ENCODE data around the gene FAM237A.

Gene FAM237A

GRCh38 chr2:206642075-206643025 is at the start of gene FAM237A:
FAM237A (plus strand) TSS chr2:206642487; CDS start chr2:206644237, 1,750 bp downstream.
- no peaks in the 10 kb centered on the region for H3K36me3 ChIP-seq (ENCODE audit: control insufficient read depth, insufficient read depth, low read length)
- H3K27me3 ChIP-seq (ENCODE audit: control insufficient read depth, insufficient read depth, low read length) = peaks cover 20% of the 10 kb centered on the region
- H3K9me3 ChIP-seq (ENCODE audit: control insufficient read depth, low read length) = no peaks in the 10 kb centered on the region
- no peaks in the 10 kb centered on the region for H3K4me1 ChIP-seq (ENCODE audit: control insufficient read depth, insufficient read depth, low read length)
- no peak within 1 kb of the TSS for H3K9ac ChIP-seq (ENCODE audit: low read length)
- H3K4me3 ChIP-seq (ENCODE audit: low read length) = no peak within 1 kb of the TSS

DNA sequence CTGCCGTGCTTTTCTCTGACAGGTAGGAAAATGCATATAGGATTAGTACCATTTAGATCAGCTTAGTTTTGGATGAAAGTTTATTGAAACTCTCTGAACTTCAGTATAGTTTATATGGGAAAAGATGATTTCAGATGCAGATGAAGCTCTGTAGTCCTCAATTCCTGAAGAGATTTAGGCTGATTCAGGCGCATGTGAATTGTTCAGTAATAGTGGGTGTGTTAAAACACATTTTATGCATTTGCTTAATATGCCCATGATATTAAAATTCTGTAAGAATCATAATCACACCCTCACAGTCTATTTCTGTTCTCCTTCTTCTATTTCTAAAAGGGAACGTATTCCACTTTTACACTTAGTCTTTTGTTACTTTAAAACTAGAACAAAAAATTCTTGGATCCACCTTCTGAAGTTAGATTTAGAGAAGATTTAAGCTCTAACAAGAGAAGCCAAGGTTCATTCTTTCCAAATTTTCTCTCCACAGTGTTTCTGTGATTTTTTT is 44.5 kb upstream of the FAM237A start:
- Histone ChIP-seq H3K4me3 (ENCODE audit: low read length) (no peak overlapping the region), H3K36me3 (ENCODE audit: control insufficient read depth, insufficient read depth, low read length) (no peaks in the 10 kb centered on the region)

GRCh38 chr2:206603243-206603642 is 39.0 kb upstream of the FAM237A start:
- Histone ChIP-seq H3K27me3 (ENCODE audit: control insufficient read depth, insufficient read depth, low read length) (no peaks in the 10 kb centered on the region), H3K4me1 (ENCODE audit: control insufficient read depth, insufficient read depth, low read length) (no peaks in the 10 kb centered on the region)

More for the DNA sequence above, 44.5 kb upstream of the FAM237A start:
- no peaks in the 10 kb centered on the region for H3K9me3 ChIP-seq (ENCODE audit: control insufficient read depth, low read length)
- no peaks in the 10 kb centered on the region for H3K4me1 ChIP-seq (ENCODE audit: control insufficient read depth, insufficient read depth, low read length)
- H3K27me3 ChIP-seq (ENCODE audit: control insufficient read depth, insufficient read depth, low read length) = no peaks in the 10 kb centered on the region
- H3K9ac ChIP-seq (ENCODE audit: low read length) = no peak overlapping the region

DNA sequence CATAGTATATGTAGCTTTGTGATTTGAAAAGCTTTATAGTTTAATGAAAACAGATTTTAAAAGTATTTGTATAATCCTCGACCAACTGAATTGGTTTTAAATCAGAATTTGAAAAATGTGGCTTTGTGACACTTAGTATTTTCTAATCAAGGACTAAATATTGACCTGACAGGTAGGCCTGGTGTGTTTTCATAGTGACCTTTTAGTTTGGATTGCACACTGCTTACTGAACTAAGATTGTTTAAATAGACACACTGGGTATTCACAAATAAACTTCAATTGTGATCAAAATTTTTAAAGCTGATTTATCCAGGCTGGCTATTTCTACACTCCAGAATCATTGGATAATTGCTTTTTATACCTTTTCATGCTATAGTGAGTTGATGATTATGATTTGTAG is 31.8 kb upstream of the FAM237A start:
- H3K36me3 ChIP-seq (ENCODE audit: control insufficient read depth, insufficient read depth, low read length) = no peaks in the 10 kb centered on the region
- H3K9me3 ChIP-seq (ENCODE audit: control insufficient read depth, low read length) = no peaks in the 10 kb centered on the region
- H3K4me1 ChIP-seq (ENCODE audit: control insufficient read depth, insufficient read depth, low read length) = no peaks in the 10 kb centered on the region
- H3K9ac ChIP-seq (ENCODE audit: low read length) = no peak overlapping the region
- no peak overlapping the region for H3K4me3 ChIP-seq (ENCODE audit: low read length)
- no peaks in the 10 kb centered on the region for H3K27me3 ChIP-seq (ENCODE audit: control insufficient read depth, insufficient read depth, low read length)

More at GRCh38 chr2:206603243-206603642, 39.0 kb upstream of the FAM237A start:
- Histone ChIP-seq H3K36me3 (ENCODE audit: control insufficient read depth, insufficient read depth, low read length) (no peaks in the 10 kb centered on the region), H3K9ac (ENCODE audit: low read length) (no peak overlapping the region), H3K4me3 (ENCODE audit: low read length) (no peak overlapping the region), H3K9me3 (ENCODE audit: control insufficient read depth, low read length) (no peaks in the 10 kb centered on the region)

- Histone ChIP-seq H3K4me1 (ENCODE audit: control insufficient read depth, insufficient read depth, low read length) (no peaks in the 10 kb centered on the region), H3K9me3 (ENCODE audit: control insufficient read depth, low read length) (no peaks in the 10 kb centered on the region), H3K9ac (ENCODE audit: low read length) (no peak overlapping the region), H3K36me3 (ENCODE audit: control insufficient read depth, insufficient read depth, low read length) (no peaks in the 10 kb centered on the region), H3K27me3 (ENCODE audit: control insufficient read depth, insufficient read depth, low read length) (no peaks in the 10 kb centered on the region), H3K4me3 (ENCODE audit: low read length) (no peak overlapping the region)
Observed at GRCh38 chr2:206611191-206611590, 31.1 kb upstream of the FAM237A start.

DNA sequence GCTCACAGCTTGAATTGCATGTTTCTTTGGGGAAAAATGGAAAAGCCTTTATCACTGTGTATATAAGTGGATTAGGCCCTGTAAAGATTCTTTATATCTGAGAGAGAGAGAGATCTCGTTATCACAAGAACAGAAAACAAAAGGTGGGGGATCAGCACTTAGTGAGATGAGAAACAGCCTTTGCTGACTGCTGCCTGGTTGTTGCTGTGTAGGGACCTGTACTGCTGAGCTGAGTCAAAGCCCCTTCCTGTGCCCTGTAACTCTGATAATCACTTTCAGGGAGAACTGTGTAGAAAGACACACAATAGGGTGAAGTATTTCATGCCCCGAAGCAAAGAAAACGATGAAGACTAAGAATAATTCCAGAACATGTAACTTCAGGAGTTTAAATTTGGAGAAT is 30.6 kb upstream of the FAM237A start:
- no peaks in the 10 kb centered on the region for H3K9me3 ChIP-seq (ENCODE audit: control insufficient read depth, low read length)
- H3K4me1 ChIP-seq (ENCODE audit: control insufficient read depth, insufficient read depth, low read length) = no peaks in the 10 kb centered on the region
- H3K9ac ChIP-seq (ENCODE audit: low read length) = no peak overlapping the region
- no peaks in the 10 kb centered on the region for H3K36me3 ChIP-seq (ENCODE audit: control insufficient read depth, insufficient read depth, low read length)
- no peak overlapping the region for H3K4me3 ChIP-seq (ENCODE audit: low read length)
- H3K27me3 ChIP-seq (ENCODE audit: control insufficient read depth, insufficient read depth, low read length) = no peaks in the 10 kb centered on the region

DNA sequence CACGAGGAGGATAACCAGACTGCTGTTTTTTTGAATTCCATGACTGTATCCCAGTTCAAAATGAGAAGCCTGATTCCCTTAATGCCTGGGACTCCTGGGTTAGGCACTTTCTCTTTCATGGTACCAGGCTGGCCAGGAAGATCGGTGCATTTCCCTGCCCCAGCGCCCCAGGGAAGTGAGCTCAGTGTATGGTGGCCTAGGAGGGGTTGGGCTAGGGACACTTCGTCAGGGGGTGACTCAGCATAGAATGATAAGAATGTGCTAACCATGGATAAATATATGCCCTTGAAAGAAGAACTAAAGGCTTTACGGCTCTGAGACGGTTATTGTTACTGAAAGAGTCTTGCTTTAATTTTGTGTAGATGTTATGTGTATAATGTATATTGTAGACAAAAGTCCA is 27.5 kb upstream of the FAM237A start:
- no peaks in the 10 kb centered on the region for H3K4me1 ChIP-seq (ENCODE audit: control insufficient read depth, insufficient read depth, low read length)
- H3K9ac ChIP-seq (ENCODE audit: low read length) = no peak overlapping the region
- H3K27me3 ChIP-seq (ENCODE audit: control insufficient read depth, insufficient read depth, low read length) = no peaks in the 10 kb centered on the region
- no peak overlapping the region for H3K4me3 ChIP-seq (ENCODE audit: low read length)
- H3K36me3 ChIP-seq (ENCODE audit: control insufficient read depth, insufficient read depth, low read length) = no peaks in the 10 kb centered on the region
- H3K9me3 ChIP-seq (ENCODE audit: control insufficient read depth, low read length) = no peaks in the 10 kb centered on the region

DNA sequence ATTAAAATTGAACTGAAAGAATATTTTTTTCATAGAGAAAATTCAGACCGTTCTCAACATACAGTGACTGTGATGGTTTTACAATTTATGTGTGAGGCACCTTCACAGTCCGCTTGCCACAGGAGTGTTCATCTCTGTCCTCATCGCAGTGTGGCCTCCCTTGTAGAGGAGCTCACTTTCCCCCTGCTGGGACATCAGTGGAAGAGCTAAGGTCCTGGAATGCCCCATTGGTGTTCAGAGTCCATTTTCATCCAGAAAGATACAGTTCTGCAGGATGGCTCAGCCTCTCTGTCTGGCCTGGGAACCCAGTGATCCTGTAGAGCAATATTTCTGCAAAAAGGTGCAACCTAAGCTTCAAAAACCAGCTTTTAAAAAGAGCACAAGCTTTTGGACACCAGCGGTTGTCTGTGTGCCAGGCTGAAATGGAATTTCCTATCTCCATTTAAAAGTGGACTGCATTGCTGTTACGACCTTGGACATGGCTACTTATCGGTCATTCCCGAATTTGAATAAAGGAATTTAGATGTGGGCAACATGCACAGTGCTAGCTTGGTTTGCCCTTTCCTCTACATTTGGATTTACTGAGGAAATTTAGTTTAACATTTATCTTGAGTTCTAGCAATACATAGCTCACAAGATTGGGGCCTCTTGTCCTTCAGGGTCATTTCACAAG is 26.7 kb upstream of the FAM237A start:
- Histone ChIP-seq H3K36me3 (ENCODE audit: control insufficient read depth, insufficient read depth, low read length) (no peaks in the 10 kb centered on the region), H3K9ac (ENCODE audit: low read length) (no peak overlapping the region), H3K4me1 (ENCODE audit: control insufficient read depth, insufficient read depth, low read length) (no peaks in the 10 kb centered on the region), H3K4me3 (ENCODE audit: low read length) (no peak overlapping the region), H3K27me3 (ENCODE audit: control insufficient read depth, insufficient read depth, low read length) (no peaks in the 10 kb centered on the region), H3K9me3 (ENCODE audit: control insufficient read depth, low read length) (no peaks in the 10 kb centered on the region)

DNA sequence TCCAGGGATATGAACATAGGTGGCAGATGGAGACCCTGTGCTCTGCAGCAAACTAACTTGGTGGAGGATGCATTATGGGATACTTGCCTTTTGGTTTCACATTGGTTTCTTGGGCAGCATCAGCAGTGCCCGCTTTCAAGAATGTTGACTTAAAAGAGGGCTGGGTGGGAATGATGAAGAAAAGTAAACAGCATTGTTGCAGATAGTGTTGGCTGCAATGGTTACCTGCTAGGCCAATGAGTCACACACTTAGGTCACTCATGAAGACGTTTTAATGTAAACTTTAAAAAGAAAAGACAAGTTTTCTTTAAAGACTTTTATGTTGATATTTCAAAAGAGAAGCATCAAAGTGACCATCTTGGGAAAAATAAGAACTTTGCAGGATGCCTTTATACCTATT is 26.1 kb upstream of the FAM237A start:
- Histone ChIP-seq H3K36me3 (ENCODE audit: control insufficient read depth, insufficient read depth, low read length) (no peaks in the 10 kb centered on the region), H3K4me3 (ENCODE audit: low read length) (no peak overlapping the region), H3K9ac (ENCODE audit: low read length) (no peak overlapping the region), H3K27me3 (ENCODE audit: control insufficient read depth, insufficient read depth, low read length) (no peaks in the 10 kb centered on the region), H3K9me3 (ENCODE audit: control insufficient read depth, low read length) (no peaks in the 10 kb centered on the region), H3K4me1 (ENCODE audit: control insufficient read depth, insufficient read depth, low read length) (no peaks in the 10 kb centered on the region)

GRCh38 chr2:206619011-206619410 is 23.3 kb upstream of the FAM237A start:
- no peaks in the 10 kb centered on the region for H3K36me3 ChIP-seq (ENCODE audit: control insufficient read depth, insufficient read depth, low read length)
- no peaks in the 10 kb centered on the region for H3K27me3 ChIP-seq (ENCODE audit: control insufficient read depth, insufficient read depth, low read length)
- H3K4me3 ChIP-seq (ENCODE audit: low read length) = no peak overlapping the region
- no peaks in the 10 kb centered on the region for H3K4me1 ChIP-seq (ENCODE audit: control insufficient read depth, insufficient read depth, low read length)
- H3K9ac ChIP-seq (ENCODE audit: low read length) = no peak overlapping the region
- H3K9me3 ChIP-seq (ENCODE audit: control insufficient read depth, low read length) = no peaks in the 10 kb centered on the region

- H3K9ac ChIP-seq (ENCODE audit: low read length) = no peak overlapping the region
- H3K36me3 ChIP-seq (ENCODE audit: control insufficient read depth, insufficient read depth, low read length) = no peaks in the 10 kb centered on the region
- H3K4me3 ChIP-seq (ENCODE audit: low read length) = no peak overlapping the region
- no peaks in the 10 kb centered on the region for H3K27me3 ChIP-seq (ENCODE audit: control insufficient read depth, insufficient read depth, low read length)
- H3K9me3 ChIP-seq (ENCODE audit: control insufficient read depth, low read length) = no peaks in the 10 kb centered on the region
- H3K4me1 ChIP-seq (ENCODE audit: control insufficient read depth, insufficient read depth, low read length) = no peaks in the 10 kb centered on the region
Observed at GRCh38 chr2:206626108-206626507, 16.2 kb upstream of the FAM237A start.

- Histone ChIP-seq H3K9me3 (ENCODE audit: control insufficient read depth, low read length) (no peaks in the 10 kb centered on the region), H3K36me3 (ENCODE audit: control insufficient read depth, insufficient read depth, low read length) (no peaks in the 10 kb centered on the region), H3K9ac (ENCODE audit: low read length) (no peak overlapping the region), H3K4me3 (ENCODE audit: low read length) (no peak overlapping the region), H3K4me1 (ENCODE audit: control insufficient read depth, insufficient read depth, low read length) (no peaks in the 10 kb centered on the region), H3K27me3 (ENCODE audit: control insufficient read depth, insufficient read depth, low read length) (no peaks in the 10 kb centered on the region)
Observed at GRCh38 chr2:206627632-206628031, 14.7 kb upstream of the FAM237A start.

Measured in mucosa of stomach (tissue), 1 donor.